IMR-90 (cell line): ENCODE measurements around the gene ZSWIM5. TPM values are rescaled to one million over a fixed set of nuclear protein-coding genes. Genes with fewer than 3 reads are reported as not detected.

Experiments used
- ATAC-seq: fragments of 200-7000 bp; cut with Tn5 transposase; 2 replicates; pipeline ENCODE4 v1.9.1; 2020; ENCODE audit warnings: low read depth, mild to moderate bottlenecking, moderate library complexity
- BruUV-seq: library from RNA; stranded (reverse); fragments of 400-500 nt; replicated peaks from 2 replicates; lab custom pipeline; 2021; lab: Mats Ljungman, UMichigan
- CTCF ChIA-PET: fragments of 300-600 bp; formaldehyde crosslinking; extraction: SDS; loops from one replicate; lab custom pipeline; 2021; ENCODE audit warnings: antibody characterized with exemption; lab: Yijun Ruan, JAX
- POLR2A ChIA-PET: fragments of 300-600 bp; sonication (Branson Sonifier 250); formaldehyde crosslinking; loops from one replicate; lab custom pipeline; 2022; ENCODE audit warnings: antibody characterized with exemption; ENCODE audit not compliant: unreplicated experiment; lab: Charles Lee
- DNase-seq: peaks from one replicate; pipeline ENCODE4 v3.0.0; 2013
- H2AFZ ChIP-seq: replicated peaks from 2 replicates; pipeline ENCODE3; 2013; ENCODE audit warnings: low read length, mild to moderate bottlenecking; ENCODE audit not compliant: poor library complexity
- H2AK5ac ChIP-seq: 2 replicates; pipeline ENCODE4 v1.6.1; 2013; ENCODE audit warnings: low read depth, low read length, inconsistent platforms
- H2AK9ac ChIP-seq: replicated peaks from 2 replicates; pipeline ENCODE3; 2013; ENCODE audit warnings: mild to moderate bottlenecking, low read depth, low read length, moderate library complexity; ENCODE audit not compliant: poor library complexity
- H2BK120ac ChIP-seq: 2 replicates; pipeline ENCODE4 v1.6.1; 2013; ENCODE audit warnings: low read depth, low read length, inconsistent platforms
- H2BK15ac ChIP-seq: 3 replicates; pipeline ENCODE4 v1.6.1; 2013; ENCODE audit warnings: low read depth, low read length, inconsistent platforms
- H2BK20ac ChIP-seq: 2 replicates; pipeline ENCODE4 v1.6.1; 2013; ENCODE audit warnings: low read depth, mild to moderate bottlenecking, inconsistent platforms, low read length, moderate library complexity
- H2BK5ac ChIP-seq: 2 replicates; pipeline ENCODE4 v1.6.1; 2013; ENCODE audit warnings: mild to moderate bottlenecking, low read depth, low read length, inconsistent platforms; ENCODE audit not compliant: poor library complexity, severe bottlenecking
- H3K14ac ChIP-seq: replicated peaks from 2 replicates; pipeline ENCODE4 v1.6.1; 2013; ENCODE audit warnings: low read depth, low read length, inconsistent platforms
- H3K18ac ChIP-seq: 2 replicates; pipeline ENCODE4 v1.6.1; 2013; ENCODE audit warnings: low read depth, low read length, control low read depth
- H3K23ac ChIP-seq: 2 replicates; pipeline ENCODE4 v1.6.1; 2013; ENCODE audit warnings: low read depth, low read length, inconsistent platforms
- H3K27ac ChIP-seq: 2 replicates; pipeline ENCODE4 v1.5.1; 2013; ENCODE audit warnings: mild to moderate bottlenecking, control low read depth, low read length; ENCODE audit not compliant: insufficient read depth
- H3K27me3 ChIP-seq: 2 replicates; pipeline ENCODE4 v1.6.1; 2013; ENCODE audit warnings: low read length; ENCODE audit not compliant: control insufficient read depth, insufficient read depth
- H3K36me3 ChIP-seq: 2 replicates; pipeline ENCODE4 v1.6.1; 2013; ENCODE audit warnings: low read length, mixed read lengths; ENCODE audit not compliant: control insufficient read depth, insufficient read depth
- H3K4ac ChIP-seq: 2 replicates; pipeline ENCODE4 v1.6.1; 2013; ENCODE audit warnings: low read depth, low read length, inconsistent platforms
- H3K4me1 ChIP-seq: 2 replicates; pipeline ENCODE4 v1.6.1; 2013; ENCODE audit warnings: low read length, mixed read lengths; ENCODE audit not compliant: control insufficient read depth, insufficient read depth
- H3K4me2 ChIP-seq: 2 replicates; pipeline ENCODE4 v1.6.1; 2013; ENCODE audit warnings: low read depth, mild to moderate bottlenecking, control low read depth, low read length, moderate library complexity
- H3K4me3 ChIP-seq: 2 replicates; pipeline ENCODE4 v1.5.1; 2013; ENCODE audit warnings: low read depth, mild to moderate bottlenecking, control low read depth, low read length, moderate library complexity; ENCODE audit not compliant: insufficient read depth
- H3K56ac ChIP-seq: 2 replicates; pipeline ENCODE4 v1.6.1; 2013; ENCODE audit warnings: low read length, inconsistent platforms; ENCODE audit not compliant: insufficient read depth; ENCODE audit errors: extremely low read depth
- H3K79me1 ChIP-seq, 2 experiments: 2 replicates each; pipeline ENCODE4 v1.6.1; 2013; ENCODE audit warnings: low read length in 2 of 2, inconsistent platforms in 1 of 2, low read depth in 1 of 2
- H3K9ac ChIP-seq: 2 replicates; pipeline ENCODE4 v1.6.1; 2013; ENCODE audit warnings: low read depth, low read length, control low read depth
- H3K9me1 ChIP-seq: 2 replicates; pipeline ENCODE4 v1.6.1; 2013; ENCODE audit warnings: low read length, inconsistent platforms; ENCODE audit not compliant: insufficient read depth
- H3K9me3 ChIP-seq: 2 replicates; pipeline ENCODE4 v1.6.1; 2013; ENCODE audit warnings: low read length; ENCODE audit not compliant: control insufficient read depth, insufficient read depth
- H4K20me1 ChIP-seq: 2 replicates; pipeline ENCODE4 v1.6.1; 2013; ENCODE audit warnings: low read length, inconsistent platforms; ENCODE audit not compliant: insufficient read depth
- H4K5ac ChIP-seq: 2 replicates; pipeline ENCODE4 v1.6.1; 2013; ENCODE audit warnings: mild to moderate bottlenecking, low read depth, low read length, control low read depth
- H4K8ac ChIP-seq, 2 experiments: 2 replicates each; pipeline ENCODE4 v1.6.1; 2013; ENCODE audit warnings: low read depth in 2 of 2, low read length in 2 of 2, control low read depth in 1 of 2, inconsistent platforms in 1 of 2
- H4K91ac ChIP-seq: 2 replicates; pipeline ENCODE4 v1.6.1; 2013; ENCODE audit warnings: low read depth, low read length, inconsistent platforms; ENCODE audit not compliant: insufficient read depth
- POLR2A ChIP-seq: IDR thresholded peaks from 2 replicates; pipeline ENCODE4 v1.6.1; 2012; ENCODE audit warnings: mild to moderate bottlenecking, low read depth, low read length
- RAD21 ChIP-seq: IDR thresholded peaks from 2 replicates; pipeline ENCODE4 v1.6.1; 2012; ENCODE audit warnings: low read length, improper control_type of control experiment
- SMC3 ChIP-seq: fragments of 150-350 bp; IDR thresholded peaks from 2 replicates; pipeline ENCODE4 v1.6.1; 2016; ENCODE audit warnings: low read depth, mild to moderate bottlenecking, antibody characterized with exemption, low read length, moderate library complexity
- WGBS, 2 experiments: methylation state at CpG; one replicate each; pipeline versions ENCODE4 v1.1.5 to v1.1.7; 2013; ENCODE audit warnings: missing lambda C conversion rate in 2 of 2; ENCODE audit not compliant: insufficient read length in 1 of 2; ENCODE audit errors: extremely low coverage in 2 of 2; 5-methylcytosine and 5-hydroxymethylcytosine counted together
- dilution Hi-C: fragments of 300-500 bp; cut with HindIII; formaldehyde crosslinking; loops from one replicate; pipeline ENCODE4 v1.14.3; 2018; ENCODE audit warnings: low sequenced_read_pairs; ENCODE audit not compliant: unreplicated experiment
- in situ Hi-C: fragments of 300-500 bp; cut with MboI; formaldehyde crosslinking; loops from 3 replicates; pipeline ENCODE4 v1.14.3; 2019; ENCODE audit warnings: low sequenced_read_pairs, inconsistent platforms, mixed read lengths
- intact Hi-C: fragments of 100-400 bp; cut with micrococcal nuclease; formaldehyde crosslinking; loops from 2 replicates; pipeline ENCODE4 v1.10.0; 2022
- polyA plus RNA-seq, 3 experiments: library from polyadenylated mRNA; depleted of rRNA; stranded (reverse); fragments of >200 nt; gene quantifications; 2 replicates each; pipeline ENCODE4 v1.2.3, GENCODE V29; 2012; ENCODE audit warnings: low replicate concordance in 1 of 3
- total RNA-seq: library from RNA; depleted of rRNA; stranded (reverse); fragments of >200 nt; gene quantifications from 2 replicates; pipeline ENCODE4 v1.2.3, GENCODE V29; 2012
- TF ChIP-seq, protein P1 (sequence below): conservative IDR thresholded peaks from 2 replicates; pipeline ENCODE4 v1.5.1; 2012; ENCODE audit warnings: mild to moderate bottlenecking, low read depth, low read length, improper control_type of control experiment

ZSWIM5 gene
- total and polyA plus RNA-seq, 2 of the 4 experiments (the other 2 are of a cell fraction): under 0.01 to 0.03 TPM

DNA sequence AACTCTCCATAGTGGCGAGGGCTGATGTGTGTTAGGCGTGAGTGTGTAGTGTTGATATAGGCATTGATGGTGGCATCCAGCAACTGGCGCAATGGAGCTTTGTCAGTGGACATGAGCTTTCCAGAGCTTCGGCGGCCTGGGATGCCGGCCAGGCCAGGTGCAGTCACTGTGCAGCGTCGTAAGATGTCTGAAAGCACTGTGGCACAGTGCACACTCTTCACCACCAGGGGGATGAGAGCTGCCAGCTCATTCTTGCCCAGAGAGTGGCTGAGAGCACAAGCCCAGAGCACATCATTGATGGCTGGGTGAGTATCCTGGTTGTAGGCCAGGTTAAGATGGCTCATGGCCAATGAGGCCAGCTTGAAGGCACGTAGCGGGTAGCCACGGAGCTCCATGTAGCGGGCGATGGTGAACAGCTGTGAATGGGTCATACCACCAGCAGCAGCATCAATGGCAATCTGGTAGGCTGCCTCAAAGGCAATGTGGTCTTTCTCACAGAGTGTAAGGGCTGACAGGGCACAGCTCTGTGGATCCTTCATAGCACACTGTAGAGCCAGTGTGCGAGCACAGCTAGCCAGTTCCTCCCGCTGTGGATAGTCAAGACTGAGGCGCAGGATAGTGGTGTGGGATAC lies 187.7 kb downstream of the ZSWIM5 start:
- WGBS, 2 experiments: 50% methylated on average over 5 of the region's 16 CpGs; no CpG with 5 or more reads in 1 of the 2 experiments

More for the DNA sequence above, 187.7 kb downstream of the ZSWIM5 start:
- no peak overlapping the region for H4K5ac ChIP-seq
- dilution Hi-C loops: no loop called here
- H3K27ac ChIP-seq: no peak overlapping the region
- peaks cover 6% of the 10 kb centered on the region; the same call in 1 of the 2 replicates for H3K36me3 ChIP-seq
- H3K56ac ChIP-seq: no peak overlapping the region
- TF ChIP-seq SMC3 (peak; percentile 82), RAD21 (peak; percentile 78), POLR2A (no peak)
- TF ChIP-seq, protein P1, sequence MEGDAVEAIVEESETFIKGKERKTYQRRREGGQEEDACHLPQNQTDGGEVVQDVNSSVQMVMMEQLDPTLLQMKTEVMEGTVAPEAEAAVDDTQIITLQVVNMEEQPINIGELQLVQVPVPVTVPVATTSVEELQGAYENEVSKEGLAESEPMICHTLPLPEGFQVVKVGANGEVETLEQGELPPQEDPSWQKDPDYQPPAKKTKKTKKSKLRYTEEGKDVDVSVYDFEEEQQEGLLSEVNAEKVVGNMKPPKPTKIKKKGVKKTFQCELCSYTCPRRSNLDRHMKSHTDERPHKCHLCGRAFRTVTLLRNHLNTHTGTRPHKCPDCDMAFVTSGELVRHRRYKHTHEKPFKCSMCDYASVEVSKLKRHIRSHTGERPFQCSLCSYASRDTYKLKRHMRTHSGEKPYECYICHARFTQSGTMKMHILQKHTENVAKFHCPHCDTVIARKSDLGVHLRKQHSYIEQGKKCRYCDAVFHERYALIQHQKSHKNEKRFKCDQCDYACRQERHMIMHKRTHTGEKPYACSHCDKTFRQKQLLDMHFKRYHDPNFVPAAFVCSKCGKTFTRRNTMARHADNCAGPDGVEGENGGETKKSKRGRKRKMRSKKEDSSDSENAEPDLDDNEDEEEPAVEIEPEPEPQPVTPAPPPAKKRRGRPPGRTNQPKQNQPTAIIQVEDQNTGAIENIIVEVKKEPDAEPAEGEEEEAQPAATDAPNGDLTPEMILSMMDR: peak; percentile 76
- no TSS peak for BruUV-seq
- no peak overlapping the region for H4K8ac ChIP-seq
- no peak overlapping the region for H3K9ac ChIP-seq
- ChIA-PET CTCF (interaction anchor here (0.6 to 3.9 kb wide), 5 partner anchors 11 to 322 kb away, joined by 3 to 53 read pairs (median 4); partner anchors contain the start of genes MUTYH and TOE1), POLR2A (interaction anchor here (1.3 kb wide), 1 partner anchor 278 kb away, joined by 4 read pairs; no protein-coding TSS in a partner anchor)
- peaks cover 3% of the 10 kb centered on the region; the same call in 1 of the 2 replicates for H3K4me1 ChIP-seq
- no peak overlapping the region for H4K91ac ChIP-seq
- DNase-seq (peak; percentile 53), ATAC-seq (peak; percentile 87)
- peaks cover 1% of the 10 kb centered on the region; the same call in 1 of the 2 replicates for H3K27me3 ChIP-seq
- intact Hi-C loops: loop anchor here (1.0 kb wide), 2 partner anchors 282 to 475 kb away; no protein-coding TSS in a partner anchor
- no peak overlapping the region for H2BK120ac ChIP-seq
- H2BK20ac ChIP-seq: no peak overlapping the region
- peak overlapping the region; percentile 79 for H2AFZ ChIP-seq
- no peak overlapping the region for H3K4ac ChIP-seq
- H2BK15ac ChIP-seq: no peak overlapping the region
- H3K18ac ChIP-seq: no peak overlapping the region
- no peak overlapping the region for H3K14ac ChIP-seq
- no peaks in the 10 kb centered on the region for H3K9me3 ChIP-seq
- H2AK9ac ChIP-seq: no peak overlapping the region
- H3K23ac ChIP-seq: no peak overlapping the region
- no peak overlapping the region for H2BK5ac ChIP-seq
- no peak overlapping the region for H2AK5ac ChIP-seq
- peaks cover 3% of the 10 kb centered on the region; the same call in 1 of the 2 replicates for H4K20me1 ChIP-seq
- H3K9me1 ChIP-seq: no peaks in the 10 kb centered on the region
- H3K4me2 ChIP-seq: no peak overlapping the region
- no peak overlapping the region for H3K4me3 ChIP-seq
- peaks cover 2 to 15% of the 10 kb centered on the region in 2 experiments; a peak in 2 of 4 replicates for H3K79me1 ChIP-seq
- in situ Hi-C loops: no loop called here
